ENCODE results near the gene PPP1R12B.
"Not testable (repeated sequence)": the region's sequence is repeated elsewhere in the genome, so short reads cannot be mapped to it uniquely, and the experiment has no call there.

- not testable (repeated sequence) for TF ChIP-seq CTCF (IDR thresholded peaks at IDR 0.05; ENCODE audit: poor library complexity); EZH2 (IDR thresholded peaks at IDR 0.05; ENCODE audit: borderline replicate concordance)
Measured at GRCh38 chr1:202473266-202474045, 125.0 kb downstream of the PPP1R12B start.
